Embryonic facial prominence (tissue), 1 donor: Measurements from ENCODE around the gene MRPL57.
"Not testable (repeated sequence)": the region's sequence is repeated elsewhere in the genome, so short reads cannot be mapped to it uniquely, and the experiment has no call there.

Experiments used
- DNase-seq: peaks from one replicate; pipeline ENCODE4 v3.0.0-alpha.2; 2016; ENCODE audit errors: extremely low spot score

MRPL57 gene

DNA sequence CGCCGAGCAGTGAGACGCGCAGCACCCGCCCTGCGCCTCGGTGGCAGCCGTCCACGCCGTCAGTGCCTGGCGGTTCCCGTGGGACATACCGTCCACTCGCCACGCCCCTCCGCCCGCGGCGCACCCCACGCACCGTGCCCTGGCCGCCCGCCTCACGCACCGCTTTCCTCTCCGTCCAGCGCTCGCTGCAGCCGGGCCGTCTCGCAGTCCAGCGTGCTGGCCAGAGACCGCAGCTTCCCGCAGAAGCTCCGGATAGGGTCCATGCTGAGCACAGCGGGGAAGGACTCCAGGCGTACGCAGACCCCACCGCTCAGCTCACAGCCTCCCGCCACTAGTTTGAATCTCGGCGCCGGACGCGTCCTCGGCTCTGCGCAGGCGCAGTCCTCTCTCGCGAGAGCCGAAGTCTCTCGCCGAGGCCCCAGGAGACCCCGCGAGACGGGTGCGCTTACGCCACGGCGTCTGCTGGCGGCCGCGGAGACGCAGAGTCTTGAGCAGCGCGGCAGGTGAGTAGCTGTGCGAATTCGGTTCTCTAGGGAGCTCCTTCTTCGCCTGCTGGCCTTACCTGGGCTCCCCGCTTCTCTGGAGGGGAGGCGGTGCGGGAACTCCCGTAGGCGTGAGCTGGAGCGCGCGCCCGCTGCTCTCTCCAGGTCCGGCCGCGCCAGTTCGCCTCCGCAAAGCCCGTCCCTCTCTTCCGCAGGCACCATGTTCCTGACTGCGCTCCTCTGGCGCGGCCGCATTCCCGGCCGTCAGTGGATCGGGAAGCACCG, at the start of gene MRPL57, which contains the start of gene SKA3:
Gene MRPL57, plus strand, starts transcription at position 444 of the 767 bp plus-strand sequence. Its CDS starts 259 bp downstream, at position 703.
Gene SKA3, minus strand, starts transcription at position 338 of the 767 bp plus-strand sequence. Its CDS starts 75 bp downstream, at position 263.
- DNase-seq, result peak; percentile 84

DNA sequence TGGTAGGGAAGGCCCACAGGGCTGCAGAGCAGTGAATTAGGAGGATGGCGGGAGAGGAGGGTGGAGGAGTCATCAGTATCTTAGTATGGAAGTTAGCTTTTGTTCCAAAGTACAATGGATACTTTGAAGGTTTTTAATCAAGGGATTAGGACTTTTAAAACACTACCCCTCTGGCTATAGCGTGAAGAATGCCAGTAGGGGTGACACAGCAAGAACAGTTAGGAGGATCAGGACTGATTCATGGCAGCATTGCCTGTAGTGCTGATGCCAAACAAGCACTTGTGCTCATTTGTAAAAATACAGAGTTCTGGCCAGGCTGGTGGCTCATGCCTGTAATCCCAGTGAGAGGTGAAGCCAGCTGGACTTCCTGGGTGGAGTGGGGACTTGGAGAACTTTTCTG, 46.3 kb upstream of the MRPL57 start:
- DNase-seq, result no peak

DNA sequence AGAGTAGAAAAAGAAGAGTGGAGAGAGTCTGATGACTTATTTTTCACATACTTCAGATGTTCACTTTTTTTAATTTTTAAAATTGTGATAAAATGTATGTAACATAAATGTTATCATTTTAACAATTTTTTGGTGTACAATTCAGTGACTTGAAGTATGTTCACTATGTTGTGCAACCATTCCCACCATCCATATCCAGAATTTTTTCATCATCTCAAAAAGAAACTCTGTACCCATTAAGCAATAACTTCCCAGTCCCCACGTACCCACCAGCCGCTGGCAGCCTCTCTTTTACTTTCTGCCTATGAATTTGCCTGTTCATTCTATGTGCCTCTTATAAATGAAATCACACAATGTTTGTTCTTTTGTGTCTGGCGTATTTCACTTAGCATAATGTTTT, 43.4 kb upstream of the MRPL57 start:
- no peak for DNase-seq

- DNase-seq, result no peak
These were observed 42.0 kb upstream of the MRPL57 start for GRCh38 chr13:21134475-21134874.

- not testable (repeated sequence) for DNase-seq
These were observed 40.6 kb upstream of the MRPL57 start for GRCh38 chr13:21135833-21136232.

- DNase-seq, result no peak
These were observed 38.8 kb upstream of the MRPL57 start for GRCh38 chr13:21137696-21138095.

DNA sequence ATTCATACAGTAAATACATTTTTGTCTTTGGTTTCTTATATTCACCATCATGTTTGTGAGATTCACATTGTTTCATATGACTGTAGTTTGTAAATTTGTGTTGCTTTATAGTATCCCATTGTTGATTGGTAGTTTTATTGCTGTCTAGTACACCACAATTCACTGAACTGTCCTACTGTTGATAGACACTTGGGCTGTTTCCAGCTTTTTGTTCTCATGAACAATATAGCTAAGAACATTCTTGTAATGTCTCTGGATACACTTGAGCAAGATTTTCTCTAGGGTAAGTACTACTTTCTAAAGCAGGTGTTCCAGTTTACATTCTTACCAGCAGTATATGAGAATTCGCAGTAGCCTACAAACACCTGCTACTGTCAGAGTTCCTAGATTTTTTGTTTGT, 37.9 kb upstream of the MRPL57 start:
- DNase-seq, result no peak

- no peak for DNase-seq
These were observed 37.1 kb upstream of the MRPL57 start for GRCh38 chr13:21139374-21139773.

DNA sequence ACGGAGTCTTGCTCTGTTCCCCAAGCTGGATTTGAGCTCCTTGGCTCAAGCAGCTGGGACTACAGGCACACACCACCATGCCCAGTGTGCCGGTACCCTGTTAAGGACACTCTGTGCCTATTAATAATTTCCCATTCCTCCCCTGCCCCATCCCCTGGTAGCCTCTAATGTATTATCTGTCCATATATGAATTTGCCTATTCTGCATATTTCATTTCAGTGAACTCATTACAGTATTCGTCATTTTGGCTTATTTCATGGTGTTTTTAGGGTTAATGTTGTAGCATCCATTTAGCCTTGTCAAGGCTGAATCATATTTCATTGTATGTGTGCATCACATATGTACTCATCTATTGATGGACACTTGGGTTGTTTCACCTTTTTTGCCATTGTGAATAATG, 33.7 kb upstream of the MRPL57 start:
- no peak for DNase-seq

- DNase-seq, result no peak
These were observed 28.6 kb upstream of the MRPL57 start for GRCh38 chr13:21147827-21148226.

DNA sequence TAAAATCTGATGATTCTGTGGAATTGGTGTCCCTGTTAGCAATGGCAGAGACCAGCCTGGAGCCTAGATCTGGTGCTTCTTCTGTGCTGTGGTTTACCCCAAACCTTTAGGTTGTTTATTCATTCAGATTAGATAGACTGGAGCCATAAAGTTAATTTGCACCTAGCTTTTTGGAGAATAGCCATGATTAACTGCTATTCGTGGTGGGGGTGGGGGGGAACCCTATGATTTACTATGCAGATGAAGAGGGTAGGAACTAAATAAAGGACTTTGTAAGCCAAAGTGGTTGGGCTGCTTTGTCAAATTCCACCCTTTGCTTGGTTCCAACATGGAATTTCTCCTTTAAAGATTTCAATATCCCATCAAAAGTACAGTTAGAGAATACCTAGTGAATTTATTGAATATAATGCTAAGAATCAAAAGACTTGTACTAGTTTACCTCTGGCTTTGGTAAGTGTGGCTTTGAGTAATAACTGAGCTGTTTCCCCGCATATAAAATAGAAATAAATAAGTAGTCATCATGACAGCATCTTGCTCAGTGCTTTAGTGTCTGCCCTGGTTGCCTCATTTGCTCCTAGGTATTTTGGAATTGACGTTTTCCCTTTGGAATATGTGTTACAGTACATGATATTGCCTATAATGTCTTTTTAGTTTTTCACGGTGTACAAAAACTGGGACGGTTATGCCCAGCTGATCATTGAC, 27.8 kb upstream of the MRPL57 start:
- DNase-seq, result no peak

DNA sequence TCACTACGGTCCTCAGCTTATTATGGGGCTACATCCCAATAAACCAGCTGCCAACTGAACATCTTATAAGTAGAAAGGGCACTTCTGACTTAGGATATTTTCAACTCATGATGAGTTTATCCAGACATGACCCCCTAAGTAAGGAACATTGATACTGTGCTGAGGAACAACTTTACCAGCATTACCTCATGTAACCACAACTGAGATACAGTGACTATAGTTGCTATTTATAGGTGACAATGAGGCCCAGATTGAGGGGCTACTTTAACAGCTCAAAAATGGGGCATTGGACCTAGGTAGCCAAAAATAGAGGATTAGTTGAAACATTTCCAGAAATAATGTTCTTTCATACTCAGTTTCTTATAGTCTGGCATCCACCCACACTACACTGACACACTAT, 26.9 kb upstream of the MRPL57 start:
- DNase-seq, result no peak

DNA sequence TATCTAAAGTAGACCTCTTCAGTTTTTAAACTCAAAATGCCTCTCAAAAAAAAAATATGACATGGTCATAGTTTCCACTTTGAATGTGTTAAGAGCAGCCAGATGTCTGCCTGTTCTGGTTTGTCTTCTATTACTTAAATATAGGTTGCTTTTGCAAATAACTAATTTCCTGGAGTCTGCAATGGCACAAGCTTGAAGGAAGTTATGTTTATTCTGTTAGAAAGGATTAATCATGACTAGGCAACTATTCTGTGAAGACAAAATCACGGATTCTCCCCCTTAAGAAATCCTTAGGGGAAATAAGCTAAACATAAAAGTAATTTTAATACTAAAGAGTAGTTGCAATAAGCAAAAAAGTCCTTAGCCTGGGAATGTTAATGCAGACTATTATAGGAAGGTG, 26.4 kb upstream of the MRPL57 start:
- DNase-seq, result no peak

GRCh38 chr13:21152251-21152899, 24.1 kb upstream of the MRPL57 start:
- no peak for DNase-seq

DNA sequence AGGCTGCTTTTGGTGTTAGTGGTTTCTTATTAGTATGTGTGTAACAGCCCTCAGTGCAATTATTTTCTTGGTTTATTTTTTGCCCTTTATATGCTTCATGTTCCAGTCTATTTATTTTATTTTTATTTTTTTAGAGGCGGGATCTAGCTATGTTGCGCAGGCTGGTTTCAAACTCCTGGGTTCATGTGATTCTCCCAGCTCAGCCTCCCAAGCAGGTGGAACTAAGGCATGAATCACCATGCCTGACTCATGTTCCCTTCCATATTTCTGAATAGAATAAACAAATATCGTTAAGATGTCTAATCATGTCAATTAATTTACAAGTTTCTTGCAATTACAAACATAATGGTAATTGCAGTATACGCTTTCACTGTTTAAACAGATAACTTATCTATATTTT, 11.8 kb upstream of the MRPL57 start:
- DNase-seq, result no peak

- not testable (repeated sequence) for DNase-seq
These were observed 10.9 kb upstream of the MRPL57 start for GRCh38 chr13:21165606-21166005.

- no peak for DNase-seq
These were observed 5.0 kb upstream of the MRPL57 start for GRCh38 chr13:21171420-21171819.

DNA sequence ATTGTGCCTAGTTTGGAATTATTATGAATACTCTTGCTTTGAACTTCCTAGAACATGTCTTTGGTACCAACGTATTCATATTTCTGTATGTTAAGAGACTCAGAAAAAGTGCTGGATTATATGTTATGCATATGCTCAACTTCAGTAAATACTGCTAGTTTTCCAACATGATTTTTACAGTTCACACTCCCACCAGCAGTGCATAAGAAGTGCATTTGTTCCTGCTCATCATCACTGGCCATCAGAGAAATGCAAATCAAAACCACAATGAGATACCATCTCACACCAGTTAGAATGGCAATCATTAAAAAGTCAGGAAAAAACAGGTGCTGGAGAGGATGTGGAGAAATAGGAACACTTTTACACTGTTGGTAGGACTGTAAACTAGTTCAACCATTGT, 2.7 kb upstream of the MRPL57 start:
- DNase-seq, result not testable (repeated sequence)

- DNase-seq, result no peak
These were observed 723 bp upstream of the MRPL57 start for GRCh38 chr13:21175656-21176214.

DNA sequence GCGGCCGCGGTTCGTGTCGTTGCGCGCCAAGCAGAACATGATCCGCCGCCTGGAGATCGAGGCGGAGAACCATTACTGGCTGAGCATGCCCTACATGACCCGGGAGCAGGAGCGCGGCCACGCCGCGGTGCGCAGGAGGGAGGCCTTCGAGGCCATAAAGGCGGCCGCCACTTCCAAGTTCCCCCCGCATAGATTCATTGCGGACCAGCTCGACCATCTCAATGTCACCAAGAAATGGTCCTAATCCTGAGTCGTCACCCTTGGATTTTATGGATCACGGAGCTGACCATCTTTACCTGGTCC, 475 bp downstream of the MRPL57 start:
- no peak for DNase-seq

DNA sequence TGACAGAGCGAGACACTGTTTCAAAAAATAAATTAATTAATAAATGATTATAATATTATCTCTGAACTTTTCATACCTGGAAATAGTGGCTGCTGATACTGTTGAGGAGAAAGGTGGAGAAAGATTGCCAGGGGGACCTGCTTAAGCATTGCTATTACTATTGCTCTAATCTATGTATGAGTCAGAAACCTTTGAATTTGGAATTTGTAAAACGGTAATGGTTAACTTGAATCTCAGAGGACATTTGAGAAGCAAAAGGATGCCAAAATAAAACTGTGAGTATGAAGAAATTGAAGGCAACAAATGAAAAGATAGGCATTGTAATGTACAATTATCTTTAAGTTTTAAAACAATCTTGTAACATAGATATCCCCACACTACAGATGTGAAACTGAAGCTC, 5.2 kb downstream of the MRPL57 start:
- no peak for DNase-seq

DNA sequence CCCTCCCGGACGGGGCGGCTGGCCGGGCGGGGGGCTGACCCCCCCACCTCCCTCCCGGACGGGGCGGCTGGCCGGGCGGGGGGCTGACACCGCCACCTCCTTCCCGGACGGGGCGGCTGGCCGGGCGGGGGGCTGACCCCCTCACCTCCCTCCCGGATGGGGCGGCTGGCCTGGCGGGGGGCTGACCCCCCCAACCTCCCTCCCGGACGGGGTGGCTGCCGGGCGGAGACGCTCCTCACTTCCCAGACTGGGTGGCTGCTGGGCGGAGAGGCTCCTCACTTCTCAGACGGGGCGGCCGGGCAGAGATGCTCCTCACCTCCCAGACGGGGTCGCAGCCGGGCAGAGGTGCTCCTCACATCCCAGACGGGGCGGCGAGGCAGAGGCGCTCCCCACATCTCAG, 10.0 kb downstream of the MRPL57 start:
- DNase-seq, result not testable (repeated sequence)

DNA sequence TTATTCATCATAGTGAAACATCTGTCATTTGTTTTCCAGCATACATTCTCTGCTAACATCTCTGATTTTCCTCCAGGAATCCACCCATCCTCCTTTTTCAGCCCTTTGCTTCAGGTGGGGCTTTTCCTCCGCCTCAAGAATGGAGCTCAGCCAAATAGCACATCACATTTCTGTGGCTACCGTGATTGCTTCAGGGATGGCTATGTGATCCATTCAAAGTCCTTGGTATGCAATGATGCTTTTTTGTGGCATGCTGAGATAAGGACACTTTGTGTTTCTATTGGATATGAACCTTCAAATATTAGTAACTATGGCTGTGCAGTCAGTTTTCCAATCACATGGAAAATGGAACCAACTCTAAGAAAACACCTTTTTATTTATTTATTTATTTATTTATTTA, 18.3 kb downstream of the MRPL57 start:
- not testable (repeated sequence) for DNase-seq
